Neuronal stem cell (in vitro differentiated cells): ENCODE measurements around the gene ZNF878.

Experiments used
- DNase-seq: peaks from one replicate; pipeline ENCODE4 v3.0.0-alpha.2; 2013; ENCODE audit warnings: low spot score
- H2AFZ ChIP-seq: one replicate; pipeline ENCODE4 v1.6.1; 2013; ENCODE audit warnings: mild to moderate bottlenecking, low read length, inconsistent platforms
- H2AK5ac ChIP-seq: 2 replicates; pipeline ENCODE4 v1.6.1; 2013; ENCODE audit warnings: low read depth, mild to moderate bottlenecking, inconsistent platforms, low read length, moderate library complexity, mixed read lengths
- H2BK120ac ChIP-seq: 2 replicates; pipeline ENCODE4 v1.6.1; 2013; ENCODE audit warnings: low read depth, mild to moderate bottlenecking, inconsistent platforms, low read length, moderate library complexity, mixed read lengths
- H2BK12ac ChIP-seq: one replicate; pipeline ENCODE4 v1.6.1; 2013; ENCODE audit warnings: low read length, inconsistent platforms
- H2BK15ac ChIP-seq: 2 replicates; pipeline ENCODE4 v1.6.1; 2013; ENCODE audit warnings: mild to moderate bottlenecking, low read length, inconsistent platforms, mixed read lengths
- H2BK5ac ChIP-seq: one replicate; pipeline ENCODE4 v1.6.1; 2013; ENCODE audit warnings: inconsistent platforms, mild to moderate bottlenecking, low read length, moderate library complexity
- H3K14ac ChIP-seq: one replicate; pipeline ENCODE4 v1.6.1; 2013; ENCODE audit warnings: low read length, inconsistent platforms
- H3K18ac ChIP-seq: 2 replicates; pipeline ENCODE4 v1.6.1; 2013; ENCODE audit warnings: low read length, inconsistent platforms
- H3K23ac ChIP-seq: 2 replicates; pipeline ENCODE4 v1.6.1; 2013; ENCODE audit warnings: low read depth, mild to moderate bottlenecking, mixed read lengths, low read length, inconsistent platforms; ENCODE audit not compliant: poor library complexity
- H3K27ac ChIP-seq: replicated peaks from 3 replicates; pipeline ENCODE4 v1.5.1; 2013; ENCODE audit warnings: low read length, inconsistent platforms
- H3K27me3 ChIP-seq, 3 experiments: 2 replicates each; pipeline ENCODE4 v1.6.1; 2013; ENCODE audit warnings: low read length in 3 of 3, mild to moderate bottlenecking in 2 of 3, inconsistent platforms in 1 of 3, low read depth in 1 of 3, mixed read lengths in 1 of 3, moderate library complexity in 1 of 3; ENCODE audit not compliant: control insufficient read depth in 3 of 3, insufficient read depth in 3 of 3
- H3K36me3 ChIP-seq, 2 donors: replicated peaks in 1 of 2; 2 replicates each; pipeline ENCODE4 v1.6.1; 2013; ENCODE audit warnings: low read length in 2 of 2; ENCODE audit not compliant: control insufficient read depth in 2 of 2, insufficient read depth in 2 of 2
- H3K4ac ChIP-seq: 2 replicates; pipeline ENCODE4 v1.6.1; 2013; ENCODE audit warnings: inconsistent platforms, mild to moderate bottlenecking, low read length, moderate library complexity
- H3K4me1 ChIP-seq, 2 donors: 1 replicate in 1 of 2; 2 replicates in 1 of 2; pipeline ENCODE4 v1.6.1; 2013; ENCODE audit warnings: low read length in 2 of 2, low read depth in 1 of 2; ENCODE audit not compliant: control insufficient read depth in 2 of 2, insufficient read depth in 1 of 2
- H3K4me2 ChIP-seq: one replicate; pipeline ENCODE4 v1.6.1; 2013; ENCODE audit warnings: mild to moderate bottlenecking, low read length, inconsistent platforms; ENCODE audit not compliant: insufficient read depth, poor library complexity, severe bottlenecking
- H3K4me3 ChIP-seq, 2 donors: 2 replicates each; pipeline ENCODE4 v1.5.1; 2013; ENCODE audit warnings: low read length in 2 of 2, mild to moderate bottlenecking in 2 of 2, inconsistent platforms in 1 of 2, moderate library complexity in 1 of 2
- H3K79me1 ChIP-seq: one replicate; pipeline ENCODE4 v1.6.1; 2013; ENCODE audit warnings: low read depth, mild to moderate bottlenecking, inconsistent platforms, low read length, moderate library complexity
- H3K9ac ChIP-seq: one replicate; pipeline ENCODE4 v1.6.1; 2013; ENCODE audit warnings: mild to moderate bottlenecking, low read depth, low read length, inconsistent platforms; ENCODE audit not compliant: poor library complexity
- H3K9me3 ChIP-seq, 2 donors: replicated peaks in 1 of 2; 2 replicates each; pipeline versions ENCODE3 to v1.6.1; 2013; ENCODE audit warnings: low read length in 2 of 2, mild to moderate bottlenecking in 2 of 2, inconsistent platforms in 1 of 2, low read depth in 1 of 2, mixed read lengths in 1 of 2, moderate library complexity in 1 of 2; ENCODE audit not compliant: control insufficient read depth in 2 of 2, insufficient read depth in 1 of 2
- H4K8ac ChIP-seq: one replicate; pipeline ENCODE4 v1.6.1; 2013; ENCODE audit warnings: low read depth, mild to moderate bottlenecking, inconsistent platforms, low read length, moderate library complexity
- H4K91ac ChIP-seq: one replicate; pipeline ENCODE4 v1.6.1; 2013; ENCODE audit warnings: low read length, low read depth, mild to moderate bottlenecking, inconsistent platforms; ENCODE audit not compliant: poor library complexity
- WGBS, 2 donors: extraction: QIAGEN DNeasy Blood & Tissue Kit; methylation state at CpG; one replicate each; pipeline ENCODE4 v1.1.7; 2013; ENCODE audit warnings: missing lambda C conversion rate in 2 of 2, mixed read lengths in 1 of 2; ENCODE audit not compliant: insufficient read length in 2 of 2, insufficient replicate concordance in 1 of 2; ENCODE audit errors: extremely low coverage in 2 of 2; 5-methylcytosine and 5-hydroxymethylcytosine counted together

ZNF878 gene

DNA sequence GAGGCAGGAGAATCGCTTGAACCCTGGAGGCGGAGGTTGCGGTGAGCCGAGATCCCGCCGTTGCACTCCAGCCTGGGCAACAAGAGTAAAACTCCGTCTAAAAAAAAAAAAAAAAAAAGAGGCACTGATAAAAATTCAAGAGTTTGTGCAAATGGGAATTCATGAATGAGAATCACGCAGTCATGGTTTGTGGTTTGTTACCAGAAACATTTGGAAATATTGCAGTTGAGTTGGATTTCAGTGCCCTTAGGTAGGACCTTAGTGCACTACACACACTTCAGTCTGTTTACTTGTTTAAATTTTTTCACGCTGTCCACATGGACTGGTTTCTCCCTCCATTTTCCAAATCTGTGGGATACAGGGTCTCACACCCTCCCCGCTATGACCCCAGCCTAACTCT, 40.2 kb upstream of the ZNF878 start:
- peaks cover 2% of the 10 kb centered on the region for H3K79me1 ChIP-seq
- DNase-seq, result no peak
- no peak overlapping the region for H2AFZ ChIP-seq
- H3K4me2 ChIP-seq, result peak overlapping the region; percentile 69
- peak overlapping the region; percentile 56 to 88 for H3K4me3 ChIP-seq
- no peak overlapping the region for H2BK15ac ChIP-seq
- H2BK12ac ChIP-seq, result no peak overlapping the region
- H3K14ac ChIP-seq, result no peak overlapping the region
- H3K4me1 ChIP-seq, result no peaks in the 10 kb centered on the region
- no peak overlapping the region for H3K4ac ChIP-seq
- H3K27me3 ChIP-seq, result no peaks in the 10 kb centered on the region
- H4K8ac ChIP-seq, result no peak overlapping the region
- no peak overlapping the region for H3K18ac ChIP-seq
- H2BK5ac ChIP-seq, result no peak overlapping the region
- no peak overlapping the region for H4K91ac ChIP-seq
- no peak overlapping the region for H2AK5ac ChIP-seq
- H2BK120ac ChIP-seq, result no peak overlapping the region
- no peak overlapping the region for H3K27ac ChIP-seq
- H3K23ac ChIP-seq, result no peak overlapping the region
- H3K36me3 ChIP-seq, result peaks cover 8 to 34% of the 10 kb centered on the region in 2 donors
- no CpG with 5 or more reads among the region's 10 CpGs for WGBS, 2 donors
- no peak overlapping the region for H3K9ac ChIP-seq
- H3K9me3 ChIP-seq, result peaks cover 10 to 51% of the 10 kb centered on the region in 2 donors

DNA sequence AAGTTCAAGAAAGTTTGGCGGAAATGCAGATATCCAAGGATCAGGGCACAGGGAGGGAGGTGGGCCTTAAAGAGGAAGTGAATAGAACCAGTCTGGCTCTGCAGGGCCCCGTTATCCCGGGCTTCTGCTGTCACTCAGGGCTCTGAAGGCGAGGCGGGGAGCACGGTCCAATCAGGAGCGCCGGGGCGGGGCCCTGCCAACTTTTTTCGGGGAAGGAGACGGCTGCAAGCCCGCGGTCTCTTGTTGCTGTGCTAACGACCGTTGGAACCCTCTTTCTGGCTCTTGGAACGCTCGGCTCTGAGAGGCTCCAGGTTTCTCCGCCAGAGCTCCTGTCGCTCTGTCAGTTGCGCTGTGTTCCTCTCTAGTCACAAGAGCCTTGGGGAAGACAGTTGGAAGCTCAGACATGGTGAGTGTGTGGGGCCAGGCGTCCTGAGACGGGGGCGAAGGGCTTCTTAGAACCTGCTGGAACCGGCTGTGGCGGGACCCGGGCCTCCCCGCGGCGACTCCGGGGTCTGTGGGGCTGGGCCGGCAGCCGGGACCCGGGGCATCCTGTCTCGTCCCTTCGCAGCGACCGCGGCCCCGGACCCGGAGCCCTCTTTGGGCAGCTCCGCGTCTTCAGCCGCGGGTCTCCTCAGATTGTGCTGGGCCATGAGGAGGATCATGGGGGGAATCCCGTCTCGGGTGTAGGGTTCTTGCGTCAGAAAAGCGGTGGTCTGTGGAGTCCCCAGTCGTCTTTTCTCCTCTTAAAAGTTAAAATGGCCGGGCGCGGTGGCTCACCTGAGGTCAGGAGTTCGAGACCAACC, 39.5 kb upstream of the ZNF878 start:
- peak overlapping the region; percentile 34 for H3K23ac ChIP-seq
- peaks cover 8 to 33% of the 10 kb centered on the region in 2 donors for H3K36me3 ChIP-seq
- peaks cover 2% of the 10 kb centered on the region for H3K79me1 ChIP-seq
- peak overlapping the region; percentile 99 for H3K14ac ChIP-seq
- peak overlapping the region; percentile 81 for H2AFZ ChIP-seq
- no peak overlapping the region for H2BK120ac ChIP-seq
- peak overlapping the region; percentile 98 for H3K27ac ChIP-seq
- H3K4ac ChIP-seq, result no peak overlapping the region
- H3K18ac ChIP-seq, result peak overlapping the region; percentile 92
- H3K9ac ChIP-seq, result peak overlapping the region; percentile 81
- no peaks in the 10 kb centered on the region for H3K27me3 ChIP-seq
- H3K4me1 ChIP-seq, result no peaks in the 10 kb centered on the region
- peak overlapping the region; percentile 69 for H3K4me2 ChIP-seq
- H3K4me3 ChIP-seq, result peak overlapping the region; percentile 56 to 88
- H4K8ac ChIP-seq, result no peak overlapping the region
- H3K9me3 ChIP-seq, result peaks cover 9 to 53% of the 10 kb centered on the region in 2 donors
- H2BK12ac ChIP-seq, result no peak overlapping the region
- peak overlapping the region; percentile 66 for H2BK5ac ChIP-seq
- no peak overlapping the region for H2AK5ac ChIP-seq
- WGBS, 2 donors, result no CpG with 5 or more reads among the region's 53 CpGs
- H4K91ac ChIP-seq, result no peak overlapping the region
- peak overlapping the region; percentile 33 for H2BK15ac ChIP-seq
- peak; percentile 80 for DNase-seq

DNA sequence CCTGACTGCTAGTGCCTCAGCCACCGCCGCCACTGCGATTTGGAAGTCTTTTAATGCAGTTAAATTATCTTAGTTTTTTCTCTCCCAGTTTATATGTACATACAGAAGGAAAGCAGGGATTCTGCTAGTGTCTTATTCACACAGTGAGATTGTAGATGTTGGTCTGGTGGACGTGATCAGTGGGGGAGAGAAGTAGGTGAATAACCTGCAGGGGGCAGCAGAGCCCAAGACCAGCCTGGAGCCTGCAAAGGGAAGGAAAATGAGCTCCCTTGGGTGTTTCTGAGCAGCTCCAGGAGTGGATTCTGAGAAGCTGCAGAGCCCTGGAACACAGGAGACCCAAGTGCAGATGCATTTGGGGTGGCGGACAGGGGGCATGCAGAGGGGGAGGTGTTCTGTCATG, 38.0 kb upstream of the ZNF878 start:
- H2AFZ ChIP-seq, result no peak overlapping the region
- H3K36me3 ChIP-seq, result peaks cover 8 to 24% of the 10 kb centered on the region in 2 donors
- no peak overlapping the region for H4K91ac ChIP-seq

DNA sequence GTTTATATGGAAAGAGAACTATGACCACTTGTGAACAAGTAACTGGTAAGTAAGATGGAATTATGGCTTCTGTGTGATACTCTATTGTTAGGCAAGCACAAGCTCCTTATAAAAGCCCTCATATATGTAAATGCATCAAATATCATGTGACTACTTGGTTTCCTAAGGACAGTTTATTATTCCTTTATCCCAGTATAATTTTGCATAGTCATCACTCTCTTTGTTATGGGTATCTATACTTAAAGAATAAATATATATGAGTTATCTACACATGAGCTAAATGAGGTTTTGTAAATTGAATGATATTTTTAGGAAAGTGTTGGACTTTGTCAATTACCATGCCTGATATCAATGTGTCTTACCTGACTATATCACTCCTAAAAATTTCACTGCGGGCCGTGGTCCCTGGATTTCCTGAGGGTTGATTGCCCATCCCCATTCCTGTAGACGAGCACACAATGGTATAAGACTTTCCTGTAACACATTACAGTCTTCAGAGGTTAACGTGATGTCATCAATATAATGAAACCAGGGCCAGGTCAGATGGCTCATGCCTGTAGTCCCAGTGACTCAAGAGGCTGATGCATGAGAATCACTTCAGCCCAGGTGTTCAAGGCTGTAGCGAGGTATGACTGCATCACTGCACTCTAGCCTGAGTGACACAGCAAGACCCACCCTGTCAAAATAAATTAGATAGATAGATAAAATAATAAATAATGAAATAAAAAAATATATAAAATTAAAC, 32.5 kb upstream of the ZNF878 start:
- Histone ChIP-seq H3K23ac (no peak overlapping the region), H2BK120ac (no peak overlapping the region), H3K27ac (no peak overlapping the region), H3K36me3 (peaks cover 3 to 47% of the 10 kb centered on the region in 2 donors), H2BK5ac (no peak overlapping the region), H3K4ac (no peak overlapping the region), H4K8ac (no peak overlapping the region), H3K4me2 (no peak overlapping the region), H3K79me1 (no peaks in the 10 kb centered on the region), H3K9ac (no peak overlapping the region), H2BK12ac (no peak overlapping the region), H3K9me3 (peaks cover 11 to 68% of the 10 kb centered on the region in 2 donors), H3K4me1 (no peaks in the 10 kb centered on the region), H3K18ac (no peak overlapping the region), H3K14ac (no peak overlapping the region), H4K91ac (no peak overlapping the region), H3K27me3 (no peaks in the 10 kb centered on the region), H3K4me3 (no peak overlapping the region), H2AFZ (no peak overlapping the region), H2BK15ac (no peak overlapping the region), H2AK5ac (no peak overlapping the region)
- no peak for DNase-seq
- WGBS, 2 donors, result no CpG with 5 or more reads among the region's 5 CpGs

More for the DNA sequence above, 38.0 kb upstream of the ZNF878 start:
- no peak overlapping the region for H2BK120ac ChIP-seq
- H3K4me1 ChIP-seq, result no peaks in the 10 kb centered on the region
- H3K4ac ChIP-seq, result no peak overlapping the region
- H3K23ac ChIP-seq, result no peak overlapping the region
- H3K4me3 ChIP-seq, result no peak overlapping the region
- H2BK5ac ChIP-seq, result no peak overlapping the region
- no peak overlapping the region for H3K14ac ChIP-seq
- peaks cover 11 to 49% of the 10 kb centered on the region in 2 donors for H3K9me3 ChIP-seq
- DNase-seq, result peak; percentile 46
- H2BK15ac ChIP-seq, result peak overlapping the region; percentile 10
- H3K18ac ChIP-seq, result no peak overlapping the region
- peaks cover 2% of the 10 kb centered on the region for H3K79me1 ChIP-seq
- no peak overlapping the region for H2AK5ac ChIP-seq
- no peak overlapping the region for H4K8ac ChIP-seq
- no peak overlapping the region for H3K4me2 ChIP-seq
- H3K9ac ChIP-seq, result no peak overlapping the region
- H3K27ac ChIP-seq, result no peak overlapping the region
- H3K27me3 ChIP-seq, result no peaks in the 10 kb centered on the region
- WGBS, 2 donors, result no CpG with 5 or more reads among the region's 5 CpGs
- H2BK12ac ChIP-seq, result no peak overlapping the region
